CD8-positive, alpha-beta memory T cell (primary cell): ENCODE measurements around the gene NPAS3. TPM values are rescaled to one million over a fixed set of nuclear protein-coding genes. Genes with fewer than 3 reads are reported as not detected.

Source experiments
- CTCF ChIA-PET: fragments of 350-600 bp; sonication (Branson Sonifier 250); formaldehyde crosslinking; loops from one replicate; lab custom pipeline; 2021; ENCODE audit warnings: antibody characterized with exemption; lab: Charles Lee
- POLR2A ChIA-PET: fragments of 350-600 bp; sonication (Branson Sonifier 250); formaldehyde crosslinking; loops from one replicate; lab custom pipeline; 2021; ENCODE audit warnings: antibody characterized with exemption; lab: Charles Lee
- DNase-seq, 5 donors: peaks; one replicate each; pipeline versions ENCODE4 v3.0.0 to v3.0.0-alpha.2; 2020 to 2022; ENCODE audit warnings: mixed read lengths in 1 of 5
- H3K27ac ChIP-seq: one replicate; pipeline ENCODE4 v1.7.0; 2013; ENCODE audit warnings: low read depth, mild to moderate bottlenecking, low read length, moderate library complexity
- H3K27me3 ChIP-seq: 2 replicates; pipeline ENCODE4 v1.7.0; 2013; ENCODE audit warnings: low read length, mild to moderate bottlenecking; ENCODE audit not compliant: insufficient read depth, poor library complexity, severe bottlenecking
- H3K36me3 ChIP-seq: 2 replicates; pipeline ENCODE4 v1.7.0; 2013; ENCODE audit warnings: mild to moderate bottlenecking, low read length, moderate library complexity; ENCODE audit not compliant: insufficient read depth
- H3K4me1 ChIP-seq: 2 replicates; pipeline ENCODE4 v1.7.0; 2013; ENCODE audit warnings: mild to moderate bottlenecking, low read length, moderate library complexity; ENCODE audit not compliant: insufficient read depth
- H3K4me3 ChIP-seq: 2 replicates; pipeline ENCODE4 v1.7.0; 2013; ENCODE audit warnings: mild to moderate bottlenecking, low read length
- H3K9me3 ChIP-seq: 2 replicates; pipeline ENCODE4 v1.7.0; 2013; ENCODE audit warnings: mild to moderate bottlenecking, low read length
- H3K27ac Mint-ChIP-seq, 8 donors: one replicate each; pipeline ENCODE4 v1.8.0; 2020 to 2021; ENCODE audit warnings: mixed read lengths in 8 of 8, mild to moderate bottlenecking in 6 of 8, inconsistent platforms in 3 of 8, moderate library complexity in 3 of 8
- H3K27me3 Mint-ChIP-seq, 2 donors: one replicate each; pipeline ENCODE4 v1.8.0; 2020 to 2021; ENCODE audit warnings: mixed read lengths in 2 of 2, mild to moderate bottlenecking in 1 of 2, moderate library complexity in 1 of 2
- H3K36me3 Mint-ChIP-seq, 3 donors: one replicate each; pipeline ENCODE4 v1.8.0; 2020 to 2021; ENCODE audit warnings: mixed read lengths in 3 of 3, inconsistent platforms in 1 of 3, mild to moderate bottlenecking in 1 of 3
- H3K4me1 Mint-ChIP-seq, 3 donors: one replicate each; pipeline ENCODE4 v1.8.0; 2020 to 2021; ENCODE audit warnings: mixed read lengths in 3 of 3, inconsistent platforms in 1 of 3, mild to moderate bottlenecking in 1 of 3
- H3K4me3 Mint-ChIP-seq, 7 donors: one replicate each; pipeline ENCODE4 v1.8.0; 2020 to 2021; ENCODE audit warnings: mixed read lengths in 7 of 7, mild to moderate bottlenecking in 6 of 7, moderate library complexity in 4 of 7, inconsistent platforms in 2 of 7
- H3K9me3 Mint-ChIP-seq, 5 donors: one replicate each; pipeline ENCODE4 v1.8.0; 2020 to 2022; ENCODE audit warnings: mixed read lengths in 5 of 5, mild to moderate bottlenecking in 3 of 5, moderate library complexity in 2 of 5, inconsistent platforms in 1 of 5
- polyA plus RNA-seq: library from polyadenylated mRNA; unstranded; fragments of 300-500 nt; fragmentation: Illumina TruSeq; gene quantifications from one replicate; pipeline ENCODE4 v1.2.3, GENCODE V29; 2021
- total RNA-seq, 2 experiments: library from RNA; stranded (reverse); gene quantifications; one replicate each; pipeline ENCODE4 v1.2.3, GENCODE V29; 2021

Gene NPAS3
- total and polyA plus RNA-seq, 3 experiments from 2014 or later, result not detected

DNA sequence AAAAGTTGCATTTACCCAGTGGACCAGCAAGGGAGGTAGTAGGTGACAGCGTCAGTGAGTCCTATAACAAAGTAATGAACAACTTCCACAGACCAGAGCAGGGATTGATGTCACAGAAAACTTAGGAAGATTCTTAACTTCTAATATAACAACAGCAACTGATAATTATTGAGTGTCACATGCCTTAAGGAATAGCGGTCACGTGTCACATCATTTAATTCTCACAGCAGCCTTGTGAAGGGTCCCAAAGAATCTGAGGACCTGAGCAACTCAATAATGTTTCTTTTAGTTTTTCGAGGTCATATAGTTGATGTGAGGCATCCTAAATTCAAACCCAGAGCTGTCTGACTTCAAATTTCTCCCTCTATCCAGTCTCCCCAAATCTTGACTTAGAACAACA, 590.0 kb downstream of the NPAS3 start:
- Mint-ChIP-seq H3K36me3 (no peaks in the 10 kb centered on the region), H3K27ac (no peak overlapping the region), H3K4me1 (no peaks in the 10 kb centered on the region), H3K4me3 (no peak overlapping the region), H3K9me3 (peaks cover 0 to 12% (median 0%) of the 10 kb centered on the region in 5 donors), H3K27me3 (no peaks in the 10 kb centered on the region)
- H3K9me3 ChIP-seq, result no peaks in the 10 kb centered on the region
- ChIA-PET CTCF (no interaction called here), POLR2A (no interaction called here)
- no peaks in the 10 kb centered on the region for H3K4me1 ChIP-seq
- H3K27me3 ChIP-seq, result no peaks in the 10 kb centered on the region
- no peak overlapping the region for H3K27ac ChIP-seq
- H3K36me3 ChIP-seq, result no peaks in the 10 kb centered on the region
- no peak overlapping the region for H3K4me3 ChIP-seq
- DNase-seq, result no peak

DNA sequence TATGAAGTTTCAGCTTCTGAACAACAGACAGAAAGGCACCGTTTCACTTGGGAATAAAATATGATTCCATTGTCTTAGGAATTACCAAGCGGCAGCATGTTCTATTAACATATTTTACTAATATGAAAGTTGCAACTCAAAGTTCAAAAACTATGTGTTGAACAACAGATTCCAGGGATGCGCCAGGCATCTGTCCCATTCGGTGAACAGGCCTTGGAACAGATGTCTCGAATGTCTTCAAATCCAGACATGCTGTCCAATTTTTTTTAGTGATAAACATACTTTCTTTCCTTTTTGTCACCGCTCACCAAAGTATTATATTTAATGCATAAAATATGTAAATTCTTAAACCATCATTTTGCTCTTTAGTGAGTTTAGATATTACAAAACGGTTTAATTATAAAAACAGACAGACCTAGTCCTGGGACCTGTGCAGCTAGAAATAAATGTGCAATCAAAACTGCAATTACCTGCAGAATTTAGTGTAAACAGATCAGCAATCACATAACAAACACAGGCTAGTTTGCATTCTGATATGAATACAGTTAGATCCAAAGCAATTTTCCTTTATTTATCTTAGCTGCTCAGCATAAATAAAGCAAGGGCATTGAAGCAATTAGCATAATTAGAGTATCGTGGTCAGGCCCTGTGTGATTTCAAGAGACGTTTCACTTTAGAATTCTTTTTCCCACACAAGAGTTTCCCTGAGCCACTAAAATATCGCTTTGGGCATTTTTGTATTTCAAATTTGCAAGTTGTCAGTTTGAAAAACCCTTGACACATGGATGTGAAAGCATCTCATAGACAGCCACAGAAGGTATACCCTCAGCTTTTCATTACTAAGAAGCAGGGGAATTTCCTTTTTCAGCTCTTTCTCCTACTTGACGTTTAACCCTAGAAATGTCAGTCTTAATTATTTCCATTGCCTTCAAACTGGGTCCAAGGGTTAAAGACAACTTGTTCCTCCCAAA, 591.4 kb downstream of the NPAS3 start:
- Histone ChIP-seq H3K9me3 (no peaks in the 10 kb centered on the region), H3K27ac (no peak overlapping the region), H3K4me3 (no peak overlapping the region), H3K27me3 (no peaks in the 10 kb centered on the region), H3K4me1 (no peaks in the 10 kb centered on the region), H3K36me3 (no peaks in the 10 kb centered on the region)
- Mint-ChIP-seq H3K4me1 (no peaks in the 10 kb centered on the region), H3K9me3 (peaks cover 0 to 12% (median 0%) of the 10 kb centered on the region in 5 donors), H3K27me3 (no peaks in the 10 kb centered on the region), H3K36me3 (no peaks in the 10 kb centered on the region), H3K27ac (no peak overlapping the region), H3K4me3 (no peak overlapping the region)
- DNase-seq, result no peak
- CTCF ChIA-PET, result no interaction called here
- POLR2A ChIA-PET, result no interaction called here

DNA sequence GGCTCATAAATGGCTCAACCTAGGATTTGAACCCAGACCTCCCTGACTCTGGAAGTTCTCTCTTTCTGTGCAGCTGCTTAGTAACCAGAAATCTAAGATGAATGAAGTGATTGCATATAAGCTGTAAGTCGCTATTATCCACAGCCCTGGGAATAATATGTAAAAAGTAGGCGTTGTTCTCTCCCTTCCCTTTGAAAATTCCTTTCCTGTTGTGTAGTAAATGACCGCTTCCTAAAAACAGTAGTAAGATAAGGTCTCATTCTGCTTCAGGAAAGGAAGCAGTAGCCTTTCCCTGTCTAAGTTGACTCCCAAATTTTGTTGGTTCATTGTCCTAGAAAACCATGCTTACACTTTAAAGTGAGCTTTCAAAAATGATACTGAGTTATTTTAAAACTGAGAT, 593.9 kb downstream of the NPAS3 start:
- no peak overlapping the region for H3K27ac Mint-ChIP-seq
- no peaks in the 10 kb centered on the region for H3K27me3 Mint-ChIP-seq

DNA sequence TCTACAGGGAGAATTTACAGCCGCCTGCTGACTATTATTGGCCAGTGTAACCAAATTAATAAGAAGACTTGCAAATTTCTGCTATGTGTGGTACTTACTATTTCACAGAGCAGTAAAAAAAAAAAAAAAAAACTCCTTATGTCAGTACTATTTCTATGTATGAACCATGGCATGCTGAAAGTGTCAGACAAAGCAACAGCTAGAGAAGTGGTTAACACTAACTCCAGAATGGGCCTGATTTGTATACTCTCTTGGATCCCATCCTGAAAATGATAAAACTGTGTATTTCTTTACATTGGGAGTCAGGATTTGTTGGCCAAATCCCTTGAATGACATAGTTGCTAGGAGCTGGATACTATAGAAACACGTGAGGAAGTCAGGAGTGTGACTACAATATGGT, 595.4 kb downstream of the NPAS3 start:
- no peak overlapping the region for H3K27ac ChIP-seq
- Mint-ChIP-seq H3K27ac (no peak overlapping the region), H3K4me1 (no peaks in the 10 kb centered on the region), H3K9me3 (peaks cover 0 to 5% (median under 1%) of the 10 kb centered on the region in 5 donors), H3K36me3 (no peaks in the 10 kb centered on the region), H3K4me3 (no peak overlapping the region), H3K27me3 (no peaks in the 10 kb centered on the region)
- no peak overlapping the region for H3K4me3 ChIP-seq
- ChIA-PET CTCF (no interaction called here), POLR2A (no interaction called here)
- H3K9me3 ChIP-seq, result no peaks in the 10 kb centered on the region
- no peaks in the 10 kb centered on the region for H3K36me3 ChIP-seq
- H3K4me1 ChIP-seq, result no peaks in the 10 kb centered on the region
- DNase-seq, result no peak
- no peaks in the 10 kb centered on the region for H3K27me3 ChIP-seq

More for the DNA sequence above, 593.9 kb downstream of the NPAS3 start:
- ChIA-PET CTCF (no interaction called here), POLR2A (no interaction called here)
- no peak overlapping the region for H3K4me3 ChIP-seq
- H3K9me3 ChIP-seq, result no peaks in the 10 kb centered on the region
- H3K4me1 ChIP-seq, result no peaks in the 10 kb centered on the region
- Mint-ChIP-seq H3K4me3 (no peak overlapping the region), H3K36me3 (no peaks in the 10 kb centered on the region), H3K4me1 (no peaks in the 10 kb centered on the region), H3K9me3 (peaks cover 0 to 7% (median 0%) of the 10 kb centered on the region in 5 donors)
- no peaks in the 10 kb centered on the region for H3K27me3 ChIP-seq
- no peaks in the 10 kb centered on the region for H3K36me3 ChIP-seq
- no peak for DNase-seq
- no peak overlapping the region for H3K27ac ChIP-seq

DNA sequence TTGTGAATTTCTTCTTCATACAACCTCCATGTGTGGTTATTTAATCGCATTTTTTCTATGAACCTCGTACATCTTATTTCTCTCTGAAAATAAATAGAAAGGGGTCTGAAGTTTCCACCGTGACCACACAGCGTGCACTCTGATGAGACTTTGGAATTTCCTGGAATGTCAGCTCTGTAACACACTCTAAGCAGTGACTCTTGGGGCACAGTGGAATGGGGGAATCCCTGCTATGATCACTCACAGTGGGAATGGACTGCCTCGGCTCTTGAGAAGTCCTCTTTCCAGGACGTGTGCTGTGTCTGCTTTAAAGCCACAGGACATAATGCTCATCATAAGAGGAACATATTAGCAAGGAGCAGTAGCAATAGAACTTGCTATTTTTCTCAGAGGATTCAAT, 596.0 kb downstream of the NPAS3 start:
- Mint-ChIP-seq H3K4me1 (no peaks in the 10 kb centered on the region), H3K27ac (no peak overlapping the region), H3K9me3 (peaks cover 0 to 7% (median 3%) of the 10 kb centered on the region in 5 donors), H3K4me3 (no peak overlapping the region), H3K36me3 (no peaks in the 10 kb centered on the region), H3K27me3 (no peaks in the 10 kb centered on the region)
- POLR2A ChIA-PET, result no interaction called here
- Histone ChIP-seq H3K27ac (no peak overlapping the region), H3K27me3 (no peaks in the 10 kb centered on the region), H3K36me3 (no peaks in the 10 kb centered on the region), H3K4me3 (no peak overlapping the region), H3K9me3 (no peaks in the 10 kb centered on the region), H3K4me1 (no peaks in the 10 kb centered on the region)
- CTCF ChIA-PET, result no interaction called here
- DNase-seq, result no peak

DNA sequence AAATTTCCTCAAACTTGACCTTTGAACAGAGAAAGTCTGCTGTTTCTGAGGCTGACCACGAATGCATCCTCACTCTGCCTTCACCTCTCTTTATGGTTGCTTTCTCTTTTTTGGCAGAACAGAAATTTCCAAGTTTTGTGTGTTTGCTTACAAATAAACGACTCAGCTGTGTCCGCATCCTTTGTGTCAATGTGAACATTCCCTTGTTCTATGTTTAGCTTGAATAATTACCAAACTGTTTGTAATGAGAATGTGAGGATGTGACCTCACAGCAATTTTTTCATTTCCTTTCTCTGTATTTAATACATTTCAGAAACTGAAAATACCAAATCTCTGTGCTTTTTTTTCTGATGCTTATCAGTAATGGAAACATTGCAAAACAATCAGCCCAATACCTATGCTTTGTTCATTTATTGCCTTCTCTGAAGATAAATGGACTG, 601.3 kb downstream of the NPAS3 start:
- ChIA-PET POLR2A (no interaction called here), CTCF (no interaction called here)
- no peaks in the 10 kb centered on the region for H3K27me3 ChIP-seq
- H3K4me1 ChIP-seq, result no peaks in the 10 kb centered on the region
- Mint-ChIP-seq H3K27ac (no peak overlapping the region), H3K27me3 (peaks cover 0 to 1% of the 10 kb centered on the region in 2 donors), H3K36me3 (no peaks in the 10 kb centered on the region), H3K4me1 (no peaks in the 10 kb centered on the region), H3K4me3 (no peak overlapping the region), H3K9me3 (peaks cover 0 to 6% (median 3%) of the 10 kb centered on the region in 5 donors)
- no peak for DNase-seq
- no peaks in the 10 kb centered on the region for H3K36me3 ChIP-seq
- H3K4me3 ChIP-seq, result no peak overlapping the region
- no peaks in the 10 kb centered on the region for H3K9me3 ChIP-seq
- H3K27ac ChIP-seq, result no peak overlapping the region

DNA sequence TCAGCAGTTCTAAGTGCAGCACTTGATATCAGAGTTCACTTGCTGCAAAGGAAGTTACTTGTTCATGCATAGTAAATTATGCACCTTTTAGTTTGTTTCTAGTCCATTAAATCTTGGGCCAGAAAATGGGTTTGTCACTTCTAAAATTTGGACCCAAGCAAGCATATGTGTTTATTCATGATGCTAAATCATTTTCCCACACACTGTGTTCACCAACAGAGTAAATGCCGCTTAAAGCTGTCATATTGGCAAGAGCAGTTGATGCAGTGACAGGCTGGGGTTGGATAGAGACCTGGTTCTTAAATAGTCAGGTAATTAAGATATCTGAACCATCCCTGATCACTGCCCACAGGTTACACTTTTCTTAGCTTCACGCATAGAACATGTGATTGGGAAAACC, 602.5 kb downstream of the NPAS3 start:
- H3K9me3 ChIP-seq, result no peaks in the 10 kb centered on the region
- DNase-seq, result no peak
- Mint-ChIP-seq H3K4me3 (no peak overlapping the region), H3K27me3 (peaks cover 0 to 1% of the 10 kb centered on the region in 2 donors), H3K9me3 (peaks cover 0 to 6% (median 3%) of the 10 kb centered on the region in 5 donors), H3K4me1 (no peaks in the 10 kb centered on the region), H3K36me3 (no peaks in the 10 kb centered on the region), H3K27ac (no peak overlapping the region)
- H3K36me3 ChIP-seq, result no peaks in the 10 kb centered on the region
- no peaks in the 10 kb centered on the region for H3K27me3 ChIP-seq
- POLR2A ChIA-PET, result no interaction called here
- H3K4me1 ChIP-seq, result no peaks in the 10 kb centered on the region
- no peak overlapping the region for H3K27ac ChIP-seq
- CTCF ChIA-PET, result no interaction called here
- H3K4me3 ChIP-seq, result no peak overlapping the region

DNA sequence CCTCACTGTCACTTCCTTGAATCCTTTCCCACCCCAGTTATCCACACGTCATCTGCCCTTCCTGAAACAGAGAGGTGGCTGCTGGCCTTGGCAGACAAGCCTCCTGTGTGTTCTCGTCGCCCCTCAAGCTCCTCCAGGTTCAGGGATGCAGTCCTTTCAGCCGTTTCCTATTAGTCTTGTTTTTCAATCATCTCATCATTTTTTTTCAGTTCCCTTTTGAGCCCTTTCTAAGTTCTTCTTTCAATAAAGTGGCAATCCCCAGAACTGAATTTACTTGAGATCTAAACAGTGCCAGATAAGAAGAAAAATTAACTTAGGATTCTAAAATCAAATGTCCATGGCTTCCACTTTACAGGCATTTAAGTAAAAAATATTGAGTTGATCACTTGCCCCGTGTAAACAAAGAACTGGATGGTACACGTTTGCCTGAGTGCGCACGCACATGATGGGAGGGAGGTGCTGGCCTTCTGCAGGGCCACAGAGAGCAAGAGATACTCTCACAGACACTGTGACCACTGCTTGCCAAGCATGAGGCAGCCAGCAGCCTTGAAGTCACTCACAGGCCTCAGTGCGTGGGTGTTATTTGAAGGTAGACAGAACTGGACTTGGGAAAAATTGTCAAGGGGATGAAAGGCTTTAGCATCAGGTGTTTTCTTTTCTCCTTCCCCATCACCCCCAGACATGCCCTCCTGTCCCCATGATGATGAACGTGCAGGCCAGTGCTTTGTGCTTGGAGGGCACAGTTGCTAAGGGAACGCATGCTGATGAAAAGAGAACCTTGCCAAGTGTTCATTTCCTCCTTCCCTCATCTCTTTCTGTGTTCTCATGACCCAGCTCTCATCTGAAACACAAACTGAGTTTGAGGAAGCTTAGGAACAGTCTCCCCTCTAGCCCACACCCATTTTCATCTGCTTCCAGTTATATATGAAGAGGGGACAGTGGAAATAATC, 603.9 kb downstream of the NPAS3 start:
- ChIA-PET POLR2A (no interaction called here), CTCF (no interaction called here)
- Mint-ChIP-seq H3K9me3 (peaks cover 0 to 6% (median 2%) of the 10 kb centered on the region in 5 donors), H3K36me3 (no peaks in the 10 kb centered on the region), H3K27me3 (peaks cover 0 to 1% of the 10 kb centered on the region in 2 donors), H3K27ac (no peak overlapping the region), H3K4me1 (no peaks in the 10 kb centered on the region), H3K4me3 (no peak overlapping the region)
- no peaks in the 10 kb centered on the region for H3K27me3 ChIP-seq
- DNase-seq, result no peak
- no peak overlapping the region for H3K4me3 ChIP-seq
- no peak overlapping the region for H3K27ac ChIP-seq
- no peaks in the 10 kb centered on the region for H3K4me1 ChIP-seq
- H3K9me3 ChIP-seq, result no peaks in the 10 kb centered on the region
- no peaks in the 10 kb centered on the region for H3K36me3 ChIP-seq
